Measurements from ENCODE around the gene RPA1.
"Not testable (repeated sequence)": the region's sequence is repeated elsewhere in the genome, so short reads cannot be mapped to it uniquely, and the experiment has no call there.

The RPA1 gene

GRCh38 chr17:1829592-1830257 is at the start of gene RPA1, which contains the start of gene SMYD4:
Gene RPA1, plus strand, starts transcription at chr17:1830005. Its CDS starts 89 bp downstream, at chr17:1830094.
Gene SMYD4, minus strand, starts transcription at chr17:1829902. Its CDS starts 1,908 bp downstream, at chr17:1827994.
- DNase-seq (ENCODE audit: low read depth): peak; percentile 85

GRCh38 chr17:1782171-1782567 is 47.6 kb upstream of the RPA1 start:
- DNase-seq (ENCODE audit: low read depth): no peak

GRCh38 chr17:1783271-1783670 is 46.5 kb upstream of the RPA1 start:
- no peak for DNase-seq (ENCODE audit: low read depth)

GRCh38 chr17:1783834-1784611 is 45.8 kb upstream of the RPA1 start:
- DNase-seq (ENCODE audit: low read depth): no peak

GRCh38 chr17:1785930-1786329 is 43.9 kb upstream of the RPA1 start:
- DNase-seq (ENCODE audit: low read depth): no peak

- DNase-seq (ENCODE audit: low read depth): no peak
These were observed 43.1 kb upstream of the RPA1 start for GRCh38 chr17:1786708-1787107.

- DNase-seq (ENCODE audit: low read depth): no peak
These were observed 42.4 kb upstream of the RPA1 start for GRCh38 chr17:1787301-1787902.

GRCh38 chr17:1789936-1790335 is 39.9 kb upstream of the RPA1 start:
- DNase-seq (ENCODE audit: low read depth): no peak

GRCh38 chr17:1792495-1793446 is 37.0 kb upstream of the RPA1 start:
- DNase-seq (ENCODE audit: low read depth): no peak

- DNase-seq (ENCODE audit: low read depth): no peak
These were observed 36.4 kb upstream of the RPA1 start for GRCh38 chr17:1793447-1793806.

GRCh38 chr17:1796800-1797199 is 33.0 kb upstream of the RPA1 start:
- no peak for DNase-seq (ENCODE audit: low read depth)

- no peak for DNase-seq (ENCODE audit: low read depth)
These were observed 32.5 kb upstream of the RPA1 start for GRCh38 chr17:1797323-1797722.

GRCh38 chr17:1797846-1798245 is 32.0 kb upstream of the RPA1 start:
- not testable (repeated sequence) for DNase-seq (ENCODE audit: low read depth)

GRCh38 chr17:1800240-1800639 is 29.6 kb upstream of the RPA1 start:
- DNase-seq (ENCODE audit: low read depth): no peak

- no peak for DNase-seq (ENCODE audit: low read depth)
These were observed 29.1 kb upstream of the RPA1 start for GRCh38 chr17:1800712-1801111.

GRCh38 chr17:1802429-1802828 is 27.4 kb upstream of the RPA1 start:
- no peak for DNase-seq (ENCODE audit: low read depth)

- no peak for DNase-seq (ENCODE audit: low read depth)
These were observed 26.5 kb upstream of the RPA1 start for GRCh38 chr17:1803280-1803679.

GRCh38 chr17:1807890-1808289 is 21.9 kb upstream of the RPA1 start:
- DNase-seq (ENCODE audit: low read depth): no peak

- DNase-seq (ENCODE audit: low read depth): no peak
These were observed 21.2 kb upstream of the RPA1 start for GRCh38 chr17:1808644-1809043.

- DNase-seq (ENCODE audit: low read depth): not testable (repeated sequence)
These were observed 20.0 kb upstream of the RPA1 start for GRCh38 chr17:1809815-1810214.

GRCh38 chr17:1810450-1811103 is 19.2 kb upstream of the RPA1 start:
- DNase-seq (ENCODE audit: low read depth): no peak
